Caco-2 (cell line): ENCODE data around the gene RUNX2. TPM values are rescaled to one million over a fixed set of nuclear protein-coding genes. Genes with fewer than 3 reads are reported as not detected.

Source experiments
- BruUV-seq: library from RNA; stranded (reverse); fragments of 400-500 nt; replicated peaks from 2 replicates; lab custom pipeline; 2021; lab: Mats Ljungman, UMichigan
- CTCF ChIA-PET: fragments of 300-600 bp; sonication (Branson Sonifier 250); formaldehyde crosslinking; loops from one replicate; lab custom pipeline; 2022; ENCODE audit warnings: antibody characterized with exemption; lab: Charles Lee
- POLR2A ChIA-PET: fragments of 300-600 bp; sonication (Branson Sonifier 250); formaldehyde crosslinking; loops from one replicate; lab custom pipeline; 2022; ENCODE audit warnings: antibody characterized with exemption; lab: Charles Lee
- DNase-seq, 2 experiments: peaks; one replicate each; pipeline versions ENCODE4 v3.0.0 to v3.0.0-alpha.2; 2020 to 2022
- H3K27me3 ChIP-seq: replicated peaks from 2 replicates; pipeline ENCODE4 v1.6.0; 2011; ENCODE audit warnings: low read length; ENCODE audit not compliant: control insufficient read depth, insufficient read depth
- H3K36me3 ChIP-seq: 2 replicates; pipeline ENCODE4 v1.5.1; 2011; ENCODE audit warnings: low read length; ENCODE audit not compliant: control insufficient read depth, insufficient read depth
- H3K4me1 ChIP-seq: fragments of 250-450 bp; sonication (Bioruptor Pico); 2 replicates; pipeline ENCODE4 v1.5.1; 2020; ENCODE audit warnings: mild to moderate bottlenecking
- H3K4me3 ChIP-seq: 2 replicates; pipeline ENCODE4 v1.5.1; 2011; ENCODE audit warnings: low read depth, mild to moderate bottlenecking, control low read depth, low read length
- H3K9me3 ChIP-seq: fragments of 250-450 bp; sonication (Bioruptor Pico); 2 replicates; pipeline ENCODE4 v1.5.1; 2020; ENCODE audit warnings: mild to moderate bottlenecking, moderate library complexity
- H3K27ac Mint-ChIP-seq: one replicate; pipeline ENCODE4 v1.8.0; 2022; ENCODE audit warnings: mixed read lengths; ENCODE audit not compliant: unreplicated experiment
- H3K27me3 Mint-ChIP-seq: one replicate; pipeline ENCODE4 v1.8.0; 2022; ENCODE audit warnings: mixed read lengths; ENCODE audit not compliant: insufficient read depth, unreplicated experiment
- H3K36me3 Mint-ChIP-seq: one replicate; pipeline ENCODE4 v1.8.0; 2022; ENCODE audit warnings: mild to moderate bottlenecking, mixed read lengths; ENCODE audit not compliant: insufficient read depth, unreplicated experiment
- H3K4me1 Mint-ChIP-seq: one replicate; pipeline ENCODE4 v1.8.0; 2022; ENCODE audit warnings: low read depth, mixed read lengths; ENCODE audit not compliant: unreplicated experiment
- H3K4me3 Mint-ChIP-seq: one replicate; pipeline ENCODE4 v1.8.0; 2022; ENCODE audit warnings: mild to moderate bottlenecking, moderate library complexity, mixed read lengths; ENCODE audit not compliant: unreplicated experiment
- H3K9me3 Mint-ChIP-seq: one replicate; pipeline ENCODE4 v1.8.0; 2022; ENCODE audit warnings: mixed read lengths; ENCODE audit not compliant: unreplicated experiment
- intact Hi-C: fragments of 100-400 bp; cut with micrococcal nuclease; formaldehyde crosslinking; loops from one replicate; pipeline ENCODE4 v1.10.0; 2022; ENCODE audit not compliant: unreplicated experiment
- total RNA-seq: library from RNA; stranded (reverse); gene quantifications from 2 replicates; pipeline ENCODE4 v1.2.3, GENCODE V29; 2022
- TF ChIP-seq, protein P1 (sequence below), 2 experiments: fragments of 200-600 bp in 1 of 2; IDR thresholded peaks; 1 replicate in 1 of 2; 2 replicates in 1 of 2; pipeline versions ENCODE4 v1.5.1 to v1.8.0; 2011 to 2022; ENCODE audit warnings: antibody characterized with exemption in 1 of 2, control low read depth in 1 of 2, inconsistent platforms in 1 of 2, low read depth in 1 of 2, low read length in 1 of 2, mild to moderate bottlenecking in 1 of 2, moderate library complexity in 1 of 2; ENCODE audit not compliant: insufficient read depth in 1 of 2, severe bottlenecking in 1 of 2, unreplicated experiment in 1 of 2

Gene RUNX2
- total RNA-seq, 1 experiment from 2014 or later, result not detected

- Mint-ChIP-seq H3K27ac (no peak overlapping the region), H3K36me3 (no peaks in the 10 kb centered on the region), H3K27me3 (peaks cover 6% of the 10 kb centered on the region), H3K4me1 (no peaks in the 10 kb centered on the region), H3K4me3 (no peak overlapping the region), H3K9me3 (no peaks in the 10 kb centered on the region)
- H3K9me3 ChIP-seq, result no peaks in the 10 kb centered on the region
- H3K27me3 ChIP-seq, result no peaks in the 10 kb centered on the region
- BruUV-seq, result no TSS peak
- intact Hi-C loops, result no loop called here
- no peaks in the 10 kb centered on the region for H3K36me3 ChIP-seq
- no peaks in the 10 kb centered on the region for H3K4me1 ChIP-seq
- POLR2A ChIA-PET, result no interaction called here
- CTCF ChIA-PET, result no interaction called here
- TF ChIP-seq, protein P1, sequence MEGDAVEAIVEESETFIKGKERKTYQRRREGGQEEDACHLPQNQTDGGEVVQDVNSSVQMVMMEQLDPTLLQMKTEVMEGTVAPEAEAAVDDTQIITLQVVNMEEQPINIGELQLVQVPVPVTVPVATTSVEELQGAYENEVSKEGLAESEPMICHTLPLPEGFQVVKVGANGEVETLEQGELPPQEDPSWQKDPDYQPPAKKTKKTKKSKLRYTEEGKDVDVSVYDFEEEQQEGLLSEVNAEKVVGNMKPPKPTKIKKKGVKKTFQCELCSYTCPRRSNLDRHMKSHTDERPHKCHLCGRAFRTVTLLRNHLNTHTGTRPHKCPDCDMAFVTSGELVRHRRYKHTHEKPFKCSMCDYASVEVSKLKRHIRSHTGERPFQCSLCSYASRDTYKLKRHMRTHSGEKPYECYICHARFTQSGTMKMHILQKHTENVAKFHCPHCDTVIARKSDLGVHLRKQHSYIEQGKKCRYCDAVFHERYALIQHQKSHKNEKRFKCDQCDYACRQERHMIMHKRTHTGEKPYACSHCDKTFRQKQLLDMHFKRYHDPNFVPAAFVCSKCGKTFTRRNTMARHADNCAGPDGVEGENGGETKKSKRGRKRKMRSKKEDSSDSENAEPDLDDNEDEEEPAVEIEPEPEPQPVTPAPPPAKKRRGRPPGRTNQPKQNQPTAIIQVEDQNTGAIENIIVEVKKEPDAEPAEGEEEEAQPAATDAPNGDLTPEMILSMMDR (IDR thresholded peaks at IDR 0.05; ENCODE audit: insufficient read depth in 1 of 2, low read depth in 1 of 2, low read length in 1 of 2, severe bottlenecking in 1 of 2, unreplicated experiment in 1 of 2), result no peak
- DNase-seq, result no peak
- H3K4me3 ChIP-seq, result no peak overlapping the region
These were observed 291.9 kb downstream of the RUNX2 start for GRCh38 chr6:45619994-45620471.

DNA sequence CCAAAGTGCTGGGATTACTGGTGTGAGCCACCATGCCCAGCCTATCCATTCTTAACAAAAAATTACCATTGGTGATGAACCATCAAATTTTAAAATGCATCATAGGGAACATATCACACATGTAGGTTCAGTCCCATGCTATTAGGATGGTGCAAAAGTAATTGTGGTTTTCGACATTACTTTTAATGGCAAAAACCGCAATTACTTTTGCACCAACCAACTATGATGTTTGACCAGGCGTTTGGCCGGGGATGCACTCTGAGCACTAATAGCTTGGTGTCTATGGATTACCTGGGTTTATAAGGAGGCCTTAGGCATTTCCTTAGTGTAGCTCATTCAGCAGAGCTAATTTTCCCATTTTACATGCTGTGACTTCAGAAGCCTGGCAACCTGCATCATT is 296.1 kb downstream of the RUNX2 start:
- H3K27me3 Mint-ChIP-seq, result peaks cover 3% of the 10 kb centered on the region
- H3K4me3 ChIP-seq, result no peak overlapping the region
- no TSS peak for BruUV-seq
- H3K9me3 ChIP-seq, result no peaks in the 10 kb centered on the region
- no peak for DNase-seq
- H3K4me3 Mint-ChIP-seq, result no peak overlapping the region
- H3K27ac Mint-ChIP-seq, result no peak overlapping the region
- no peaks in the 10 kb centered on the region for H3K27me3 ChIP-seq
- no peaks in the 10 kb centered on the region for H3K36me3 ChIP-seq
- no peaks in the 10 kb centered on the region for H3K4me1 Mint-ChIP-seq
- ChIA-PET POLR2A (no interaction called here), CTCF (no interaction called here)
- TF ChIP-seq, protein P1 (IDR thresholded peaks at IDR 0.05; ENCODE audit: insufficient read depth in 1 of 2, low read depth in 1 of 2, low read length in 1 of 2, severe bottlenecking in 1 of 2, unreplicated experiment in 1 of 2), result no peak
- H3K36me3 Mint-ChIP-seq, result no peaks in the 10 kb centered on the region
- intact Hi-C loops, result no loop called here
- H3K4me1 ChIP-seq, result no peaks in the 10 kb centered on the region
- H3K9me3 Mint-ChIP-seq, result no peaks in the 10 kb centered on the region

GRCh38 chr6:45625191-45625664 is 297.1 kb downstream of the RUNX2 start:
- no peaks in the 10 kb centered on the region for H3K27me3 Mint-ChIP-seq
- Histone ChIP-seq H3K4me1 (no peaks in the 10 kb centered on the region), H3K4me3 (no peak overlapping the region), H3K27me3 (no peaks in the 10 kb centered on the region), H3K36me3 (no peaks in the 10 kb centered on the region), H3K9me3 (no peaks in the 10 kb centered on the region)
- ChIA-PET CTCF (no interaction called here), POLR2A (no interaction called here)
- H3K9me3 Mint-ChIP-seq, result no peaks in the 10 kb centered on the region
- no TSS peak for BruUV-seq
- H3K36me3 Mint-ChIP-seq, result no peaks in the 10 kb centered on the region
- H3K27ac Mint-ChIP-seq, result no peak overlapping the region
- DNase-seq, result no peak
- no peak overlapping the region for H3K4me3 Mint-ChIP-seq
- TF ChIP-seq, protein P1 (IDR thresholded peaks at IDR 0.05; ENCODE audit: insufficient read depth in 1 of 2, low read depth in 1 of 2, low read length in 1 of 2, severe bottlenecking in 1 of 2, unreplicated experiment in 1 of 2), result no peak
- intact Hi-C loops, result no loop called here
- H3K4me1 Mint-ChIP-seq, result no peaks in the 10 kb centered on the region
